Endothelial cell of umbilical vein (primary cell): ENCODE measurements around the gene GCGR. TPM values are rescaled to one million over a fixed set of nuclear protein-coding genes. Genes with fewer than 3 reads are reported as not detected.

ENCODE experiments used
- BruUV-seq: library from RNA; stranded (reverse); fragments of 400-500 nt; replicated peaks from 2 replicates; lab custom pipeline; 2021; lab: Mats Ljungman, UMichigan
- CTCF ChIA-PET: fragments of 300-600, 350-600 bp; sonication (Branson Sonifier 250); formaldehyde crosslinking; loops from one replicate; lab custom pipeline; 2021; ENCODE audit warnings: antibody characterized with exemption, inconsistent platforms; lab: Charles Lee
- POLR2A ChIA-PET: fragments of 300-600, 350-600 bp; sonication (Branson Sonifier 250); formaldehyde crosslinking; loops from one replicate; lab custom pipeline; 2021; ENCODE audit warnings: antibody characterized with exemption, inconsistent platforms; lab: Charles Lee
- DNase-seq: peaks from one replicate; pipeline ENCODE4 v3.0.0-alpha.2; 2011; ENCODE audit warnings: low read depth, low spot score
- FAIRE-seq: peaks from 2 replicates; lab custom pipeline; 2011; peaks lifted over from hg19 to GRCh38; lab: Jason Lieb, UNC
- H2AFZ ChIP-seq: 2 replicates; pipeline ENCODE4 v1.6.0; 2012; ENCODE audit warnings: low read depth, low read length, control low read depth, inconsistent platforms
- H3K27ac ChIP-seq: 2 replicates; pipeline ENCODE4 v1.5.1; 2011; ENCODE audit warnings: low read depth, mild to moderate bottlenecking, control low read depth, low read length, moderate library complexity; ENCODE audit not compliant: insufficient read depth
- H3K27me3 ChIP-seq, 2 experiments: 2 replicates each; pipeline versions ENCODE4 v1.6.0 to v1.6.1; 2011; ENCODE audit warnings: low read length in 2 of 2, mixed read lengths in 1 of 2; ENCODE audit not compliant: control insufficient read depth in 2 of 2, insufficient read depth in 2 of 2
- H3K36me3 ChIP-seq, 2 experiments: 2 replicates in 1 of 2; 3 replicates in 1 of 2; pipeline ENCODE4 v1.5.1; 2011; ENCODE audit warnings: low read length in 2 of 2, mild to moderate bottlenecking in 1 of 2, moderate library complexity in 1 of 2; ENCODE audit not compliant: control insufficient read depth in 2 of 2, insufficient read depth in 2 of 2; ENCODE audit errors: extremely low read depth in 1 of 2
- H3K4me1 ChIP-seq: 3 replicates; pipeline ENCODE4 v1.5.1; 2011; ENCODE audit warnings: mild to moderate bottlenecking, low read length; ENCODE audit not compliant: control insufficient read depth, insufficient read depth; ENCODE audit errors: extremely low read depth
- H3K4me2 ChIP-seq: 2 replicates; pipeline ENCODE4 v1.6.1; 2011; ENCODE audit warnings: low read length, control low read depth, mixed read lengths; ENCODE audit not compliant: insufficient read depth
- H3K4me3 ChIP-seq, 3 experiments: fragments of 200-600 bp in 1 of 3; sonication (generic), shearing (Covaris generic) in 1 of 3; replicated peaks in 1 of 3; 2 replicates each; pipeline ENCODE4 v1.5.1; 2011 to 2016; ENCODE audit warnings: control low read depth in 3 of 3, low read length in 3 of 3, mild to moderate bottlenecking in 2 of 3, inconsistent platforms in 1 of 3, low read depth in 1 of 3, moderate library complexity in 1 of 3; ENCODE audit not compliant: insufficient read depth in 1 of 3
- H3K79me2 ChIP-seq: 2 replicates; pipeline ENCODE4 v1.6.0; 2012; ENCODE audit warnings: low read length, inconsistent platforms; ENCODE audit not compliant: control insufficient read depth, insufficient read depth
- H3K9ac ChIP-seq: replicated peaks from 2 replicates; pipeline ENCODE3; 2011; ENCODE audit warnings: low read length, control low read depth; ENCODE audit not compliant: insufficient read depth; ENCODE audit errors: extremely low read depth
- H3K9me1 ChIP-seq: replicated peaks from 3 replicates; pipeline ENCODE4 v1.6.0; 2011; ENCODE audit warnings: mild to moderate bottlenecking, low read length; ENCODE audit not compliant: control insufficient read depth, insufficient read depth; ENCODE audit errors: extremely low read depth
- H3K9me3 ChIP-seq: replicated peaks from 2 replicates; pipeline ENCODE4 v1.5.1; 2012; ENCODE audit warnings: low read length, inconsistent platforms; ENCODE audit not compliant: control insufficient read depth, insufficient read depth
- H4K20me1 ChIP-seq: replicated peaks from 2 replicates; pipeline ENCODE3; 2011; ENCODE audit warnings: mild to moderate bottlenecking, low read length; ENCODE audit not compliant: control insufficient read depth, insufficient read depth; ENCODE audit errors: extremely low read depth
- EZH2 ChIP-seq: IDR thresholded peaks from 2 replicates; pipeline ENCODE4 v1.6.1; 2012; ENCODE audit warnings: borderline replicate concordance, low read depth, mild to moderate bottlenecking, moderate library complexity, low read length, inconsistent platforms; ENCODE audit not compliant: severe bottlenecking
- FOS ChIP-seq: IDR thresholded peaks from 2 replicates; pipeline ENCODE4 v1.6.1; 2011; ENCODE audit warnings: mild to moderate bottlenecking, low read length, moderate library complexity, borderline replicate concordance; ENCODE audit not compliant: insufficient read depth
- JUN ChIP-seq: IDR thresholded peaks from 2 replicates; pipeline ENCODE4 v1.6.1; 2011; ENCODE audit warnings: borderline replicate concordance, low read depth; ENCODE audit not compliant: insufficient read length, insufficient read depth
- MAX ChIP-seq: IDR thresholded peaks from 2 replicates; pipeline ENCODE4 v1.6.1; 2011; ENCODE audit not compliant: insufficient read depth, insufficient read length
- MYC ChIP-seq: IDR thresholded peaks from one replicate; pipeline ENCODE4 v1.6.1; 2011; ENCODE audit warnings: mild to moderate bottlenecking, low read depth, low read length
- POLR2A ChIP-seq: IDR thresholded peaks from 2 replicates; pipeline ENCODE4 v1.6.1; 2012; ENCODE audit warnings: low read depth, mild to moderate bottlenecking, control low read depth, low read length
- POLR2AphosphoS5 ChIP-seq: IDR thresholded peaks from 2 replicates; pipeline ENCODE4 v1.6.1; 2012; ENCODE audit warnings: low read depth, mild to moderate bottlenecking, control low read depth, low read length, moderate library complexity; ENCODE audit not compliant: insufficient read depth
- dilution Hi-C: fragments of 300-500 bp; cut with MboI; formaldehyde crosslinking; loops from one replicate; pipeline ENCODE4 v1.15.0; 2019; ENCODE audit warnings: low sequenced_read_pairs; ENCODE audit not compliant: extremely low pct_ligation_motif_present
- intact Hi-C: fragments of 100-400 bp; cut with micrococcal nuclease; formaldehyde crosslinking; loops from one replicate; pipeline ENCODE4 v1.10.0; 2022
- polyA plus RNA-seq, 4 experiments: library from polyadenylated mRNA; depleted of rRNA in 3 of 4; stranded (reverse) in 3 of 4; unstranded in 1 of 4; fragments of >200 nt; gene quantifications; 2 replicates each; pipeline versions ENCODE4 v1.2.1 to v1.2.3, GENCODE V29; 2011 to 2012; ENCODE audit warnings: missing spikeins in 1 of 4
- total RNA-seq: library from RNA; stranded (reverse); gene quantifications from 2 replicates; pipeline ENCODE4 v1.2.3, GENCODE V29; 2021
- TF ChIP-seq, protein P1 (sequence below), 2 donors: IDR thresholded peaks; 1 replicate in 1 of 2; 2 replicates in 1 of 2; pipeline ENCODE4 v1.5.1; 2011; ENCODE audit warnings: low read length in 2 of 2, mild to moderate bottlenecking in 2 of 2, moderate library complexity in 2 of 2, control low read depth in 1 of 2, inconsistent platforms in 1 of 2, low read depth in 1 of 2; ENCODE audit not compliant: insufficient read depth in 1 of 2; ENCODE audit errors: extremely low read depth in 1 of 2

GCGR gene
- total and polyA plus RNA-seq, 2 donors (not counting 3 experiments of a cell fraction or from before 2014, with no cell fraction given): not detected

GRCh38 chr17:81829858-81830257 is 25.9 kb downstream of the GCGR start:
- DNase-seq (no peak), FAIRE-seq (no peak)
- Histone ChIP-seq H4K20me1 (no peaks in the 10 kb centered on the region), H3K27me3 (no peaks in the 10 kb centered on the region), H3K4me2 (no peak overlapping the region), H3K9ac (no peak overlapping the region), H3K36me3 (peaks cover 0 to 1% of the 10 kb centered on the region in 2 experiments), H3K4me1 (peaks cover 11% of the 10 kb centered on the region), H3K79me2 (peaks cover 9% of the 10 kb centered on the region), H3K4me3 (no peak overlapping the region), H2AFZ (no peak overlapping the region), H3K9me3 (no peaks in the 10 kb centered on the region), H3K9me1 (no peaks in the 10 kb centered on the region), H3K27ac (no peak overlapping the region)
- POLR2A ChIA-PET: no interaction called here
- CTCF ChIA-PET: no interaction called here
- no TSS peak for BruUV-seq
- intact Hi-C loops: no loop called here
- TF ChIP-seq FOS (no peak), EZH2 (no peak), MAX (no peak), POLR2A (no peak), MYC (no peak), JUN (no peak), POLR2AphosphoS5 (no peak)
- TF ChIP-seq, protein P1, sequence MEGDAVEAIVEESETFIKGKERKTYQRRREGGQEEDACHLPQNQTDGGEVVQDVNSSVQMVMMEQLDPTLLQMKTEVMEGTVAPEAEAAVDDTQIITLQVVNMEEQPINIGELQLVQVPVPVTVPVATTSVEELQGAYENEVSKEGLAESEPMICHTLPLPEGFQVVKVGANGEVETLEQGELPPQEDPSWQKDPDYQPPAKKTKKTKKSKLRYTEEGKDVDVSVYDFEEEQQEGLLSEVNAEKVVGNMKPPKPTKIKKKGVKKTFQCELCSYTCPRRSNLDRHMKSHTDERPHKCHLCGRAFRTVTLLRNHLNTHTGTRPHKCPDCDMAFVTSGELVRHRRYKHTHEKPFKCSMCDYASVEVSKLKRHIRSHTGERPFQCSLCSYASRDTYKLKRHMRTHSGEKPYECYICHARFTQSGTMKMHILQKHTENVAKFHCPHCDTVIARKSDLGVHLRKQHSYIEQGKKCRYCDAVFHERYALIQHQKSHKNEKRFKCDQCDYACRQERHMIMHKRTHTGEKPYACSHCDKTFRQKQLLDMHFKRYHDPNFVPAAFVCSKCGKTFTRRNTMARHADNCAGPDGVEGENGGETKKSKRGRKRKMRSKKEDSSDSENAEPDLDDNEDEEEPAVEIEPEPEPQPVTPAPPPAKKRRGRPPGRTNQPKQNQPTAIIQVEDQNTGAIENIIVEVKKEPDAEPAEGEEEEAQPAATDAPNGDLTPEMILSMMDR (IDR thresholded peaks at IDR 0.05; ENCODE audit: extremely low read depth in 1 of 2, insufficient read depth in 1 of 2, low read depth in 1 of 2, low read length in 2 of 2): no peak
- dilution Hi-C loops: no loop called here
